ENCODE data around the gene CNTNAP2.

CNTNAP2 gene

DNA sequence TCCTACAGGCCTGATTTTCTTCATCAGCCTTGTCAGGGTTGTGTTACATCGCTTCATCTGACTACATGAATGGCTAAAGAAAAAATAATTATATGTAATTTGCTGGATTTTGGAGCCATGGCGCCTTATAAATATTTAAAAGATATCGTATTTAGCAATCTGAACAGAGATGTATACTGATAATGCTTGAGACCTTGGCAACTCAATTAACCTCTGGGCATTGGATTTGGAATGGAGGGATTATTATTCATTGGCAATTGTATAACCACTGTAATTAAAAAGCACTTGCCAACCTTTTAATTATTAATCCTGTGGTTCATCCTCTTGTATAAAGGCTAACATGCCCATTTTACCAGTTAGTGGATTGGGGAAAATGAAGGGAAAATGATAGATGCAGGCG lies 745.1 kb downstream of the CNTNAP2 start:
- ChIA-PET POLR2A (no interaction called here), CTCF (no interaction called here)
- Histone ChIP-seq H3K27ac (ENCODE audit: insufficient read depth in 1 of 2, low read depth in 1 of 2, low read length in 2 of 2, poor library complexity in 1 of 2, severe bottlenecking in 2 of 2) (no peak overlapping the region), H3K9me3 (ENCODE audit: control extremely low read depth in 1 of 5, control insufficient read depth in 4 of 5, insufficient read depth in 2 of 5, low read depth in 1 of 5, low read length in 4 of 5) (no peaks in the 10 kb centered on the region), H3K4me3 (ENCODE audit: control insufficient read depth in 1 of 7, extremely low read depth in 1 of 7, insufficient read depth in 4 of 7, low read depth in 2 of 7, low read length in 6 of 7) (no peak overlapping the region), H3K4me1 (ENCODE audit: control extremely low read depth in 1 of 4, control insufficient read depth in 4 of 4, insufficient read depth in 4 of 4, low read length in 3 of 4) (no peaks in the 10 kb centered on the region), H3K36me3 (ENCODE audit: control insufficient read depth in 4 of 4, insufficient read depth in 4 of 4, low read length in 3 of 4) (no peaks in the 10 kb centered on the region), H3K27me3 (replicated peaks in 2 of 5; ENCODE audit: control insufficient read depth in 4 of 5, insufficient read depth in 5 of 5, low read length in 4 of 5) (no peaks in the 10 kb centered on the region)
- DNase-seq = no peak
- WGBS (ENCODE audit: insufficient coverage) = 100% methylated on average over 2 of the region's 4 CpGs

DNA sequence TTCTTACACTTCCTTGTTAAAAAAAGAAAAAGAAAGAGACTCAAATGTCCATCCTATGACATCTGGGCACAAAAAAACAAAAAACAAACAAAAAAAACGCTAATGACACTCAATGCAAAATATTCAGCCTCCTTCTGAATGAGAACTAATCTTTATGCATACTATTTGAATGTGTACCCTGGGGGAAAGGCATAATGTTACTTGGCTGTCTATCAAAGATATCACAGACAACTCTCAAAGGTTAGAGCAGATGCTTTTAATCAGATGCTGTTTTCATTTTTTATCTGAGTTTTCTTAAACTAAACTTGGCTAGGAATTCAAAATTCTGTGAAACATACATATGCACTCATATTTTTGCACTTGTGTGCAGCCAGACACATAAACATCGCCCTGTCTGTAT lies 745.8 kb downstream of the CNTNAP2 start:
- CTCF ChIA-PET = no interaction called here
- POLR2A ChIA-PET = no interaction called here
- Histone ChIP-seq H3K4me1 (ENCODE audit: control extremely low read depth in 1 of 4, control insufficient read depth in 4 of 4, insufficient read depth in 4 of 4, low read length in 3 of 4) (no peaks in the 10 kb centered on the region), H3K9me3 (ENCODE audit: control extremely low read depth in 1 of 5, control insufficient read depth in 4 of 5, insufficient read depth in 2 of 5, low read depth in 1 of 5, low read length in 4 of 5) (no peaks in the 10 kb centered on the region), H3K27ac (ENCODE audit: insufficient read depth in 1 of 2, low read depth in 1 of 2, low read length in 2 of 2, poor library complexity in 1 of 2, severe bottlenecking in 2 of 2) (no peak overlapping the region), H3K27me3 (replicated peaks in 2 of 5; ENCODE audit: control insufficient read depth in 4 of 5, insufficient read depth in 5 of 5, low read length in 4 of 5) (no peaks in the 10 kb centered on the region), H3K36me3 (ENCODE audit: control insufficient read depth in 4 of 4, insufficient read depth in 4 of 4, low read length in 3 of 4) (no peaks in the 10 kb centered on the region), H3K4me3 (ENCODE audit: control insufficient read depth in 1 of 7, extremely low read depth in 1 of 7, insufficient read depth in 4 of 7, low read depth in 2 of 7, low read length in 6 of 7) (no peak overlapping the region)
- 100% methylated on average over 1 of the region's 2 CpGs for WGBS (ENCODE audit: insufficient coverage)
- DNase-seq = no peak

- DNase-seq = no peak
- POLR2A ChIA-PET = no interaction called here
- H3K9me3 ChIP-seq (ENCODE audit: control extremely low read depth in 1 of 5, control insufficient read depth in 4 of 5, insufficient read depth in 2 of 5, low read depth in 1 of 5, low read length in 4 of 5) = no peaks in the 10 kb centered on the region
These were observed 748.0 kb downstream of the CNTNAP2 start for GRCh38 chr7:146864644-146865043.

DNA sequence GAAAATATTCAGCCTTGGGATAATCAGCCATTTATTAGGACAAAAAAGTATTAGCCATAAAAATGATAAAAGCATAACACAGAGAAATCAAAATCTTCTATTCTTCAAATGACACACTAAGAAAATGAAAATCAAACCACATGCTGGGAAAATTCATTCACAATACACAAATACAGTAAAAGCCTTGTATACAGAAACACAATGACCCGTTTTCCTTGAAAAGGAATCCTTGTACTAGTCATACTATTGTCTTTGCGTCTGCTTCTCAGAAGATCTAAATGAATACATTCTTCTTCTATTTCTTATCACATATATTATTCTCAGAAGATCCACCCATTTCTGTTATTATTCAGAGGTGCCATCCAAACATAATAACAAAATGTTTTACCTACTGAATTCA lies 749.1 kb downstream of the CNTNAP2 start:
- Histone ChIP-seq H3K27me3 (replicated peaks in 2 of 5; ENCODE audit: control insufficient read depth in 4 of 5, insufficient read depth in 5 of 5, low read length in 4 of 5) (no peaks in the 10 kb centered on the region), H3K4me3 (ENCODE audit: control insufficient read depth in 1 of 7, extremely low read depth in 1 of 7, insufficient read depth in 4 of 7, low read depth in 2 of 7, low read length in 6 of 7) (no peak overlapping the region), H3K9me3 (ENCODE audit: control extremely low read depth in 1 of 5, control insufficient read depth in 4 of 5, insufficient read depth in 2 of 5, low read depth in 1 of 5, low read length in 4 of 5) (peaks cover 0 to 1% (median 0%) of the 10 kb centered on the region in 5 experiments), H3K4me1 (ENCODE audit: control extremely low read depth in 1 of 4, control insufficient read depth in 4 of 4, insufficient read depth in 4 of 4, low read length in 3 of 4) (no peaks in the 10 kb centered on the region), H3K36me3 (ENCODE audit: control insufficient read depth in 4 of 4, insufficient read depth in 4 of 4, low read length in 3 of 4) (no peaks in the 10 kb centered on the region), H3K27ac (ENCODE audit: insufficient read depth in 1 of 2, low read depth in 1 of 2, low read length in 2 of 2, poor library complexity in 1 of 2, severe bottlenecking in 2 of 2) (no peak overlapping the region)
- POLR2A ChIA-PET = no interaction called here
- WGBS (ENCODE audit: insufficient coverage) = 100% methylated on average over 2 of the region's 2 CpGs
- no peak for DNase-seq
- CTCF ChIA-PET = no interaction called here

More at GRCh38 chr7:146864644-146865043, 748.0 kb downstream of the CNTNAP2 start:
- CTCF ChIA-PET = no interaction called here
- Histone ChIP-seq H3K36me3 (ENCODE audit: control insufficient read depth in 4 of 4, insufficient read depth in 4 of 4, low read length in 3 of 4) (no peaks in the 10 kb centered on the region), H3K27ac (ENCODE audit: insufficient read depth in 1 of 2, low read depth in 1 of 2, low read length in 2 of 2, poor library complexity in 1 of 2, severe bottlenecking in 2 of 2) (no peak overlapping the region), H3K4me1 (ENCODE audit: control extremely low read depth in 1 of 4, control insufficient read depth in 4 of 4, insufficient read depth in 4 of 4, low read length in 3 of 4) (no peaks in the 10 kb centered on the region), H3K27me3 (replicated peaks in 2 of 5; ENCODE audit: control insufficient read depth in 4 of 5, insufficient read depth in 5 of 5, low read length in 4 of 5) (no peaks in the 10 kb centered on the region), H3K4me3 (ENCODE audit: control insufficient read depth in 1 of 7, extremely low read depth in 1 of 7, insufficient read depth in 4 of 7, low read depth in 2 of 7, low read length in 6 of 7) (no peak overlapping the region)
- WGBS (ENCODE audit: insufficient coverage) = 100% methylated on average over 1 of the region's 2 CpGs

DNA sequence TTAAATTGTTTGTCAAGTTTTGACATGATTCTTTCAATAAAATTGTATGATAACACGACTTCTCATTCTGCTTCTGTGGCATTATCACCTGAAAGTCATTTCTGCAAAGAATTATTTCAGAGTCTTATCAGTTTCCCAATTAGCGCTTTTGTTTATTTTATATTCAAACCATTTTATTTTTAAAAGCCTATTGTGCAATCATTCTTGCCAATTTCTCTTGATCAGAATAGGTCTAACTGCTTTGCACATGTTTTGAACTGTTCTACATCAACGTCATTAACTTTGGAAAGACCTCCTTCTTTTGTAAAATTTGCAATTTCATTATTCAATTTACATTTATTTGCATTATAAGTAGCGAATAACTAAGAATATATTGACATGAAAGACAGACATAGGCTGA lies 758.1 kb downstream of the CNTNAP2 start:
- H3K27me3 ChIP-seq (replicated peaks in 2 of 5; ENCODE audit: control insufficient read depth in 4 of 5, insufficient read depth in 5 of 5, low read length in 4 of 5) = no peaks in the 10 kb centered on the region
- DNase-seq = no peak
- ChIA-PET CTCF (interaction anchor here (1.5 kb wide), 1 partner anchor 16 kb away, joined by 3 read pairs; no protein-coding TSS in a partner anchor), POLR2A (no interaction called here)
- peaks cover 0 to under 1% (median 0%) of the 10 kb centered on the region in 5 experiments for H3K9me3 ChIP-seq (ENCODE audit: control extremely low read depth in 1 of 5, control insufficient read depth in 4 of 5, insufficient read depth in 2 of 5, low read depth in 1 of 5, low read length in 4 of 5)
- no peaks in the 10 kb centered on the region for H3K36me3 ChIP-seq (ENCODE audit: control insufficient read depth in 4 of 4, insufficient read depth in 4 of 4, low read length in 3 of 4)
- 100% methylated on average over 2 of the region's 4 CpGs for WGBS (ENCODE audit: insufficient coverage)
- H3K4me3 ChIP-seq (ENCODE audit: control insufficient read depth in 1 of 7, extremely low read depth in 1 of 7, insufficient read depth in 4 of 7, low read depth in 2 of 7, low read length in 6 of 7) = no peak overlapping the region
- H3K27ac ChIP-seq (ENCODE audit: insufficient read depth in 1 of 2, low read depth in 1 of 2, low read length in 2 of 2, poor library complexity in 1 of 2, severe bottlenecking in 2 of 2) = no peak overlapping the region
- H3K4me1 ChIP-seq (ENCODE audit: control extremely low read depth in 1 of 4, control insufficient read depth in 4 of 4, insufficient read depth in 4 of 4, low read length in 3 of 4) = no peaks in the 10 kb centered on the region

- H3K27ac ChIP-seq (ENCODE audit: insufficient read depth in 1 of 2, low read depth in 1 of 2, low read length in 2 of 2, poor library complexity in 1 of 2, severe bottlenecking in 2 of 2) = no peak overlapping the region
- no peaks in the 10 kb centered on the region for H3K9me3 ChIP-seq (ENCODE audit: control extremely low read depth in 1 of 5, control insufficient read depth in 4 of 5, insufficient read depth in 2 of 5, low read depth in 1 of 5, low read length in 4 of 5)
- no peaks in the 10 kb centered on the region for H3K4me1 ChIP-seq (ENCODE audit: control extremely low read depth in 1 of 4, control insufficient read depth in 4 of 4, insufficient read depth in 4 of 4, low read length in 3 of 4)
- H3K36me3 ChIP-seq (ENCODE audit: control insufficient read depth in 4 of 4, insufficient read depth in 4 of 4, low read length in 3 of 4) = no peaks in the 10 kb centered on the region
- 93% methylated on average over 3 of the region's 3 CpGs for WGBS (ENCODE audit: insufficient coverage)
- ChIA-PET POLR2A (no interaction called here), CTCF (interaction anchor here (0.6 to 1.5 kb wide), 2 partner anchors 15 to 254 kb away, joined by 3 read pairs; no protein-coding TSS in a partner anchor)
- H3K27me3 ChIP-seq (replicated peaks in 2 of 5; ENCODE audit: control insufficient read depth in 4 of 5, insufficient read depth in 5 of 5, low read length in 4 of 5) = no peaks in the 10 kb centered on the region
- no peak for DNase-seq
- H3K4me3 ChIP-seq (ENCODE audit: control insufficient read depth in 1 of 7, extremely low read depth in 1 of 7, insufficient read depth in 4 of 7, low read depth in 2 of 7, low read length in 6 of 7) = no peak overlapping the region
These were observed 758.7 kb downstream of the CNTNAP2 start for GRCh38 chr7:146875237-146875785.

- H3K27me3 ChIP-seq (replicated peaks in 2 of 5; ENCODE audit: control insufficient read depth in 4 of 5, insufficient read depth in 5 of 5, low read length in 4 of 5) = no peaks in the 10 kb centered on the region
- no peaks in the 10 kb centered on the region for H3K9me3 ChIP-seq (ENCODE audit: control extremely low read depth in 1 of 5, control insufficient read depth in 4 of 5, insufficient read depth in 2 of 5, low read depth in 1 of 5, low read length in 4 of 5)
- CTCF ChIA-PET = interaction anchor here (1.5 kb wide), 1 partner anchor 15 kb away, joined by 3 read pairs; no protein-coding TSS in a partner anchor
- no peak overlapping the region for H3K27ac ChIP-seq (ENCODE audit: insufficient read depth in 1 of 2, low read depth in 1 of 2, low read length in 2 of 2, poor library complexity in 1 of 2, severe bottlenecking in 2 of 2)
- H3K4me3 ChIP-seq (ENCODE audit: control insufficient read depth in 1 of 7, extremely low read depth in 1 of 7, insufficient read depth in 4 of 7, low read depth in 2 of 7, low read length in 6 of 7) = no peak overlapping the region
- no peak for DNase-seq
- POLR2A ChIA-PET = no interaction called here
- no peaks in the 10 kb centered on the region for H3K4me1 ChIP-seq (ENCODE audit: control extremely low read depth in 1 of 4, control insufficient read depth in 4 of 4, insufficient read depth in 4 of 4, low read length in 3 of 4)
- no CpG with 5 or more reads among the region's 2 CpGs for WGBS (ENCODE audit: insufficient coverage)
- no peaks in the 10 kb centered on the region for H3K36me3 ChIP-seq (ENCODE audit: control insufficient read depth in 4 of 4, insufficient read depth in 4 of 4, low read length in 3 of 4)
These were observed 759.4 kb downstream of the CNTNAP2 start for GRCh38 chr7:146875981-146876380.

All from common myeloid progenitor, CD34-positive (primary cell).